Stimulated activated naive B cell treated with anti-CD40 and anti-IgM and Interleukin-4, amounts not matched to agents 10 μg/mL and 1 μg/mL and 100 μg/mL, for 72 hours (primary cell): ENCODE measurements around the gene CCDC88B.
A peak's percentile ranks its signal among the peaks of the same experiment; 100 is the strongest.
"Not testable (repeated sequence)": the region's sequence is repeated elsewhere in the genome, so short reads cannot be mapped to it uniquely, and the experiment has no call there.

Experiments used
- ATAC-seq, 2 donors: fragments of 150-1000 bp; cut with Tn5 transposase; replicated peaks; 2 replicates each; pipeline ENCODE4 v1.10.0; 2021; ENCODE audit warnings: moderate library complexity in 1 of 2
- DNase-seq: peaks from one replicate; pipeline ENCODE4 v3.0.0; 2021
- H3K27ac Mint-ChIP-seq: one replicate; pipeline ENCODE4 v1.8.0; 2022; ENCODE audit warnings: mild to moderate bottlenecking, mixed read lengths
- H3K27me3 Mint-ChIP-seq, 2 donors: one replicate each; pipeline ENCODE4 v1.8.0; 2022; ENCODE audit warnings: mixed read lengths in 2 of 2
- H3K36me3 Mint-ChIP-seq, 2 donors: one replicate each; pipeline ENCODE4 v1.8.0; 2022; ENCODE audit warnings: mixed read lengths in 2 of 2, mild to moderate bottlenecking in 1 of 2
- H3K4me1 Mint-ChIP-seq, 2 donors: one replicate each; pipeline ENCODE4 v1.8.0; 2022; ENCODE audit warnings: mixed read lengths in 2 of 2, mild to moderate bottlenecking in 1 of 2
- H3K4me3 Mint-ChIP-seq, 2 donors: one replicate each; pipeline ENCODE4 v1.8.0; 2022; ENCODE audit warnings: mild to moderate bottlenecking in 2 of 2, mixed read lengths in 2 of 2, moderate library complexity in 1 of 2
- H3K9me3 Mint-ChIP-seq, 2 donors: one replicate each; pipeline ENCODE4 v1.8.0; 2022; ENCODE audit warnings: mixed read lengths in 2 of 2, mild to moderate bottlenecking in 1 of 2

CCDC88B gene

DNA sequence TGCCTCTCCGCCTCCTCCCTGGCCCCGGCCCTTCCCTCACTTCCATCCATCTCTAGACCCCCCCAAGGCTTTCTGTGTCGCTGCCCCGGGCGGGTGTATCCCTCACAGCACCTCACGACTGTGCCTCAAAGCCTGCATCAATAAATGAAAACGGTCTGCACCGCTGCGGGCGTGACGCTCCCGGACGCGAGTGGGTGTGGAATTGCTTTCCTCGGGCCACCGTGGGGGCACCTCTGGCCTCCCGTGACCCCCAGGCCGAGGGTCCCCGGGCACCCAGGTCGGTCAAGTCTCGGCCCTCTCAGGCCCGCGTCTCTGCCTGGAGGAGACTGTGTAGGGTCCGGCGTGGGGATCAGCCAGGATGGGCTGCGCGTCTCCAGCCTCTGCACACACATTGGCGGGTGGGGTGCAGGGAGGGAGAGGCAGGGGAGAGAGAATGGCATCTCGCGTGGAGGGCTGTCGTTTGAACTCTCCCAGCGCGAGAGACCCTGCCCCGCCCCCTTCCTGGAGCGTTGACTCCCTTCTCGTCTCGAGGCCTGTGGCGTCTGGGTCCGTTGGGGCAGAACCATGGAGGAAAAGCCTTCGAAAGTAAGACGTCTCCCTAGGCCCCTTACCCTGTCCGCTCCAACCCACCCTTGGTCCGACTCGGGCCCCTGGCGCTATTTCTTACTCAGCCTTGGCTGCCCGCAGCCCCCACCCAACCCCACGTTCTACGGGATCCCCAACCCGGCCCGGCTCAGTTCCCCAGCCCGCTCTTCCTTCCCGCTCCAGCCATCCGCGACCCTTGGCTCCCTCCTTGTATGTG lies 40.0 kb upstream of the CCDC88B start, which contains the start of gene CATSPERZ:
TSS of gene CATSPERZ (plus strand) at position 512 of the 802 bp plus-strand sequence. CDS start at position 565, 53 bp downstream.
- Mint-ChIP-seq H3K9me3 (no peaks in the 10 kb centered on the region), H3K27me3 (peaks cover 49 to 68% of the 10 kb centered on the region in 2 donors), H3K27ac (peak within 1 kb of the TSS; percentile 90), H3K36me3 (no peaks in the 10 kb centered on the region), H3K4me1 (peaks cover 27 to 43% of the 10 kb centered on the region in 2 donors), H3K4me3 (peak within 1 kb of the TSS; percentile 84 to 85)
- no peak for DNase-seq
- no peak for ATAC-seq

DNA sequence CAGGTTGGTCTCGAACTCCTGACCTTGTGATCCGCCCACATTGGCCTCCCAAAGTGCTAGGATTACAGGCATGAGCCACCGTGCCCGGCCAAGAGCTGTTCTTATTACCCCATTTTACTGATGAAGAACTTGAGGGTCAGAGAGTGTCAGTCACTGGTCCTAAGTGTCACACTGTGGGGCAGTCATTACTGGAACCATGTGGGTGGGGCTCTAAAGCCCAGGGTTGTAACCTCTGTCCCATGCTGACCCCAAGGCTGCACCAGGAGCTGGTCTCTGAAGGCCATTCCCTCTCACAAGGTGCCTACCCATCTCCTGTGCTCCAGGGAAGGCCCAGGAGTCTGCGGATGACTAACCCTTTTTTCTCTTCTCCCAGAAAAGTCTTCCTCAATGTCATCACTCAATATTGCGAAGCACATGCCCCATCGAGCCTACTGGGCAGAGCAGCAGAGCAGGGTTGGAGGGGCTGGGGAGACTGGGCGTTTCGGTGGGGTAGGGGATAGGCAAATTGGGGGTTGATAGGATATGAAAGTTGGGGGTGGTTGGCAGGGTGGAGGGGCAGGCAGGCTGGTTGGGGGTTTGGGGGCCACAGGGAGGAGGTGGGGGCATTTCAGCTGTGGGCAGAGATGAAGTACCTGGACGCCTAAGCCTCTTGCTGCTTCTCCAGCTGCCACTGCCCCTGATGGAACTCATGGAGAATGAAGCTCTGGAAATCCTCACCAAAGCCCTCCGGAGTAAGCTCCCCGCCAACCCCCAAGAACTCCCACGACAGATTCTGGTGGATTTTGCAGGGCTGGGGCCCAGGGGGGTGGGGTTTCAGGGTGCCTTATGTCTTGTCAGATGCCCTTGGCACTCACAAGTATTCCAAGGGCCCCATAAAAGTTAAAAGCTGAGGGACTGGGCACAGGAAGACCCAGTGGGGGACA lies 36.6 kb upstream of the CCDC88B start:
- Mint-ChIP-seq H3K4me3 (peak overlapping the region in 1 of 2 donors; percentile 92), H3K27ac (peak overlapping the region; percentile 99), H3K4me1 (peaks cover 33 to 54% of the 10 kb centered on the region in 2 donors), H3K36me3 (peaks cover 12 to 13% of the 10 kb centered on the region in 2 donors), H3K27me3 (peaks cover 22 to 40% of the 10 kb centered on the region in 2 donors), H3K9me3 (no peaks in the 10 kb centered on the region)
- no peak for ATAC-seq
- DNase-seq, result no peak

GRCh38 chr11:64304032-64304315 lies 36.0 kb upstream of the CCDC88B start:
- Mint-ChIP-seq H3K27ac (peak overlapping the region; percentile 99), H3K27me3 (peaks cover 19 to 34% of the 10 kb centered on the region in 2 donors), H3K4me1 (peaks cover 33 to 52% of the 10 kb centered on the region in 2 donors), H3K36me3 (peaks cover 12 to 13% of the 10 kb centered on the region in 2 donors), H3K9me3 (no peaks in the 10 kb centered on the region), H3K4me3 (peak overlapping the region; percentile 92 to 100)
- no peak for ATAC-seq
- no peak for DNase-seq

GRCh38 chr11:64304316-64305072 lies 35.5 kb upstream of the CCDC88B start:
- peaks cover 33 to 48% of the 10 kb centered on the region in 2 donors for H3K4me1 Mint-ChIP-seq
- peak; percentile 53 to 54 for ATAC-seq
- peak; percentile 86 for DNase-seq
- H3K36me3 Mint-ChIP-seq, result peaks cover 12 to 13% of the 10 kb centered on the region in 2 donors
- peak overlapping the region; percentile 92 to 100 for H3K4me3 Mint-ChIP-seq
- no peaks in the 10 kb centered on the region for H3K9me3 Mint-ChIP-seq
- peak overlapping the region; percentile 99 for H3K27ac Mint-ChIP-seq
- peaks cover 19 to 29% of the 10 kb centered on the region in 2 donors for H3K27me3 Mint-ChIP-seq

GRCh38 chr11:64305075-64305690 lies 34.8 kb upstream of the CCDC88B start, which contains the start of gene ESRRA:
ESRRA (plus strand) TSS chr11:64305524; CDS start chr11:64307180, 1,656 bp downstream.
- DNase-seq (peak; percentile 99), ATAC-seq (peak; percentile 73 to 78)
- Mint-ChIP-seq H3K36me3 (peaks cover 12 to 13% of the 10 kb centered on the region in 2 donors), H3K4me3 (peak within 1 kb of the TSS; percentile 97 to 100), H3K9me3 (no peaks in the 10 kb centered on the region), H3K27me3 (peaks cover 12 to 22% of the 10 kb centered on the region in 2 donors), H3K27ac (peak within 1 kb of the TSS; percentile 99), H3K4me1 (peaks cover 30 to 41% of the 10 kb centered on the region in 2 donors)

- H3K4me3 Mint-ChIP-seq, result peak overlapping the region; percentile 97 to 100
- peaks cover 26 to 34% of the 10 kb centered on the region in 2 donors for H3K4me1 Mint-ChIP-seq
- H3K9me3 Mint-ChIP-seq, result no peaks in the 10 kb centered on the region
- H3K27me3 Mint-ChIP-seq, result peaks cover 5 to 15% of the 10 kb centered on the region in 2 donors
- ATAC-seq (peak; percentile 33 to 38), DNase-seq (peak; percentile 74)
- peaks cover 15% of the 10 kb centered on the region in 2 donors for H3K36me3 Mint-ChIP-seq
- peak overlapping the region; percentile 97 for H3K27ac Mint-ChIP-seq
These were observed 34.1 kb upstream of the CCDC88B start for GRCh38 chr11:64305691-64306562.

GRCh38 chr11:64306563-64306875 lies 33.5 kb upstream of the CCDC88B start:
- ATAC-seq, result no peak
- H3K36me3 Mint-ChIP-seq, result peaks cover 16 to 18% of the 10 kb centered on the region in 2 donors
- H3K27me3 Mint-ChIP-seq, result peaks cover 4 to 11% of the 10 kb centered on the region in 2 donors
- peak overlapping the region; percentile 97 for H3K27ac Mint-ChIP-seq
- H3K4me3 Mint-ChIP-seq, result peak overlapping the region; percentile 97 to 100
- DNase-seq, result no peak
- H3K9me3 Mint-ChIP-seq, result no peaks in the 10 kb centered on the region
- H3K4me1 Mint-ChIP-seq, result peaks cover 26 to 32% of the 10 kb centered on the region in 2 donors

- ATAC-seq, result no peak
- peak overlapping the region; percentile 97 for H3K27ac Mint-ChIP-seq
- DNase-seq, result no peak
- H3K4me1 Mint-ChIP-seq, result peaks cover 24 to 32% of the 10 kb centered on the region in 2 donors
- peaks cover under 1 to 6% of the 10 kb centered on the region in 2 donors for H3K27me3 Mint-ChIP-seq
- peak overlapping the region; percentile 97 to 100 for H3K4me3 Mint-ChIP-seq
- H3K36me3 Mint-ChIP-seq, result peaks cover 16 to 18% of the 10 kb centered on the region in 2 donors
- H3K9me3 Mint-ChIP-seq, result no peaks in the 10 kb centered on the region
These were observed 33.0 kb upstream of the CCDC88B start for GRCh38 chr11:64306876-64307622.

DNA sequence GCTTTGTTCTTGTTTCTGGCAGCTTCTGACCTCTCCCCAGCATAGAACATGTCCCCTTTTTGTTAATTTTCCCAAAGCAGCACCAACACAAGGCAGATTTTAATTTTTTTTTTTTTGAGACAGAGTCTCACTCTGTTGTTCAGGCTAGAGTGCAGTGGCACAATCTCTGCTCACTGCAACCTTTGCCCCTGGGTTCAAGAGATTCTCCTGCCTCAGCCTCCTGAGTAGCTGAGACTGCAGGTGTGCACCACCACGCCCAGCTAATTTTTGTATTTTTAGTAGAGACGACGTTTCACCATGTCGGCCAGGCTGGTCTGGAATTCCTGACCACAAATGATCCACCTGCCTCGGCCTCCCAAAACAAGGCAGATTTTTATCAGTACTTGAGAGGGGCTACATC lies 32.2 kb upstream of the CCDC88B start:
- peak overlapping the region; percentile 23 to 55 for H3K4me3 Mint-ChIP-seq
- H3K27ac Mint-ChIP-seq, result peak overlapping the region; percentile 69
- peaks cover 27 to 39% of the 10 kb centered on the region in 2 donors for H3K4me1 Mint-ChIP-seq

DNA sequence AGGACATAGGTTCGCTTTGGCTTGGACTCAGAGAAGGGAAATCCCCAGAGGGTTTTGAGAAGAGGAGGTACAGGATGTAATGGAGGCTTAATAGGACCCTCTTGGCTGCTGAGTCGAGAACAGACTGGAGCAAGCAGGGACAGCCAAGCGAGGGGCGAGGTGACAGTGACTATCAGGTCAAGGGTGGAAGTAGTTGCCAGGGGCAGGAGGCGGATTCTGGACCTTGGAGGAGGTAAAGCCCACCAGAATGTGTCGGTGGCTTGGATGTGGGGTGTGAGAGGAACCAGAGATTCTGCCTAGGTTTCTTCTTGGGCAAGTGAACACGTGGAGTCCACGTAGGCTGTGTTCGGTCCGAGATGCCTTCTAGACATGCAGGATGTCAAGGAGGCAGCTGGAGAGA lies 27.1 kb upstream of the CCDC88B start:
- Mint-ChIP-seq H3K4me1 (peaks cover 27 to 48% of the 10 kb centered on the region in 2 donors), H3K9me3 (no peaks in the 10 kb centered on the region), H3K27me3 (no peaks in the 10 kb centered on the region), H3K4me3 (no peak overlapping the region), H3K36me3 (peaks cover 31 to 35% of the 10 kb centered on the region in 2 donors), H3K27ac (peak overlapping the region; percentile 22)
- no peak for ATAC-seq
- DNase-seq, result no peak

More for the DNA sequence above, 32.2 kb upstream of the CCDC88B start:
- not testable (repeated sequence) for DNase-seq, H3K9me3 Mint-ChIP-seq, ATAC-seq, H3K27me3 Mint-ChIP-seq
- peaks cover 20 to 23% of the 10 kb centered on the region in 2 donors for H3K36me3 Mint-ChIP-seq

GRCh38 chr11:64313491-64314145 lies 26.4 kb upstream of the CCDC88B start:
- no peak for ATAC-seq
- Mint-ChIP-seq H3K27ac (peak overlapping the region; percentile 6), H3K27me3 (no peaks in the 10 kb centered on the region), H3K4me3 (no peak overlapping the region), H3K36me3 (peaks cover 34 to 35% of the 10 kb centered on the region in 2 donors), H3K9me3 (no peaks in the 10 kb centered on the region), H3K4me1 (peaks cover 28 to 54% of the 10 kb centered on the region in 2 donors)
- DNase-seq, result no peak
